ENCODE results near the gene AHRR. TPM values are rescaled to one million over a fixed set of nuclear protein-coding genes. Genes with fewer than 3 reads are reported as not detected.

The AHRR gene
- 24.2 and 28.8 TPM in 2 replicates for total RNA-seq

GRCh38 chr5:321230-321725 is at the start of gene AHRR:
TSS of gene AHRR (plus strand) at chr5:321714. CDS start at chr5:343903, 22,189 bp downstream.

GRCh38 chr5:442335-443238 is 121.1 kb downstream of the AHRR start, which contains the start of gene EXOC3:
TSS of gene EXOC3 (plus strand) at chr5:443176. CDS start at chr5:446206, 3,030 bp downstream.

Other genes starting within 250 kb of the AHRR start
- gene PLEKHG4B, start 229.5 kb upstream of the AHRR start, total RNA-seq = not detected in 2 replicates
- gene LRRC14B, start 130.2 kb upstream of the AHRR start, total RNA-seq = not detected in 2 replicates
- 5.7 and 6.7 TPM in 2 replicates for gene CCDC127, start 103.6 kb upstream of the AHRR start, total RNA-seq
- gene SDHA, start 103.4 kb upstream of the AHRR start, total RNA-seq = 132 and 138 TPM in 2 replicates
- gene PDCD6, start 50.1 kb upstream of the AHRR start, total RNA-seq = 138 and 156 TPM in 2 replicates
- 48.4 and 51.2 TPM in 2 replicates for gene EXOC3, start 121.5 kb downstream of the AHRR start, total RNA-seq
- gene SLC9A3, start 202.7 kb downstream of the AHRR start, total RNA-seq = 0.66 and 0.68 TPM in 2 replicates